ENCODE measurements around the gene MVK.

- TF ChIP-seq CTCF (conservative IDR thresholded peaks at IDR 0.05; ENCODE audit: low read depth in 2 of 2) (no peak), REST (IDR thresholded peaks at IDR 0.05; ENCODE audit: unreplicated experiment) (no peak), POLR2AphosphoS5 (IDR thresholded peaks at IDR 0.05; ENCODE audit: low read depth) (no peak), ETS1 (IDR thresholded peaks at IDR 0.05) (no peak), NANOG (IDR thresholded peaks at IDR 0.05; ENCODE audit: borderline replicate concordance) (no peak), EZH2 (IDR thresholded peaks at IDR 0.05; ENCODE audit: low read depth, unreplicated experiment) (no peak), ZNF331 (CRISPR knock-in tag; IDR thresholded peaks at IDR 0.05; ENCODE audit: low read depth) (no peak), EZH2phosphoT487 (IDR thresholded peaks at IDR 0.05; ENCODE audit: unreplicated experiment) (no peak), STAT1 (IDR thresholded peaks at IDR 0.05; ENCODE audit: unreplicated experiment) (no peak)
These were observed 30.6 kb downstream of the MVK start for GRCh38 chr12:109604132-109604585.
